Uterus (tissue), 2 donors: ENCODE data around the gene PSD.

ENCODE experiments used
- POLR2A ChIP-seq, 2 donors: fragments of 450-650 bp; IDR thresholded peaks; one replicate each; pipeline ENCODE4 v1.6.1; 2016; ENCODE audit warnings: antibody characterized with exemption in 2 of 2, mild to moderate bottlenecking in 1 of 2, moderate library complexity in 1 of 2
- TF ChIP-seq, protein P1 (sequence below), 4 experiments: fragments of 200-600 bp in 2 of 4; fragments of 450-650 bp in 2 of 4; sonication (generic) in 2 of 4; IDR thresholded peaks; one replicate each; pipeline ENCODE4 v1.5.1; 2016 to 2019; ENCODE audit warnings: antibody characterized with exemption in 4 of 4, mild to moderate bottlenecking in 2 of 4, moderate library complexity in 1 of 4

DNA sequence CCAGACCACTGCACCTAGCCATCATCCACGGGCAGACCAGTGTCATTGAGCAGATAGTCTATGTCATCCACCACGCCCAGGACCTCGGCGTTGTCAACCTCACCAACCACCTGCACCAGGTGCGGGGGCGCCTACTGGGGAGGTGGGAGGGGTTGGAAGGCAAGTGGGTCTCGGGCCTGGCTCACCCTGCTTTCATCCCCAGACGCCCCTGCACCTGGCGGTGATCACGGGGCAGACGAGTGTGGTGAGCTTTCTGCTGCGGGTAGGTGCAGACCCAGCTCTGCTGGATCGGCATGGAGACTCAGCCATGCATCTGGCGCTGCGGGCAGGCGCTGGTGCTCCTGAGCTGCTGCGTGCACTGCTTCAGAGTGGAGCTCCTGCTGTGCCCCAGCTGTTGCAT, 18.5 kb downstream of the PSD start:
- TF ChIP-seq, protein P1, sequence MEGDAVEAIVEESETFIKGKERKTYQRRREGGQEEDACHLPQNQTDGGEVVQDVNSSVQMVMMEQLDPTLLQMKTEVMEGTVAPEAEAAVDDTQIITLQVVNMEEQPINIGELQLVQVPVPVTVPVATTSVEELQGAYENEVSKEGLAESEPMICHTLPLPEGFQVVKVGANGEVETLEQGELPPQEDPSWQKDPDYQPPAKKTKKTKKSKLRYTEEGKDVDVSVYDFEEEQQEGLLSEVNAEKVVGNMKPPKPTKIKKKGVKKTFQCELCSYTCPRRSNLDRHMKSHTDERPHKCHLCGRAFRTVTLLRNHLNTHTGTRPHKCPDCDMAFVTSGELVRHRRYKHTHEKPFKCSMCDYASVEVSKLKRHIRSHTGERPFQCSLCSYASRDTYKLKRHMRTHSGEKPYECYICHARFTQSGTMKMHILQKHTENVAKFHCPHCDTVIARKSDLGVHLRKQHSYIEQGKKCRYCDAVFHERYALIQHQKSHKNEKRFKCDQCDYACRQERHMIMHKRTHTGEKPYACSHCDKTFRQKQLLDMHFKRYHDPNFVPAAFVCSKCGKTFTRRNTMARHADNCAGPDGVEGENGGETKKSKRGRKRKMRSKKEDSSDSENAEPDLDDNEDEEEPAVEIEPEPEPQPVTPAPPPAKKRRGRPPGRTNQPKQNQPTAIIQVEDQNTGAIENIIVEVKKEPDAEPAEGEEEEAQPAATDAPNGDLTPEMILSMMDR (IDR thresholded peaks at IDR 0.05): no peak
- no peak for TF ChIP-seq POLR2A (IDR thresholded peaks at IDR 0.05)
